Hepatocyte (in vitro differentiated cells): ENCODE measurements around the gene STMN1.

Source experiments
- CTCF ChIP-seq: fragments of 200-600 bp; sonication (generic); IDR thresholded peaks from 2 replicates; pipeline ENCODE4 v1.5.1; 2016; ENCODE audit warnings: antibody characterized with exemption, mild to moderate bottlenecking; ENCODE audit not compliant: poor library complexity
- EZH2 ChIP-seq: fragments of 200-600 bp; sonication (generic); IDR thresholded peaks from 2 replicates; pipeline ENCODE4 v1.6.1; 2016; ENCODE audit warnings: antibody characterized with exemption, mild to moderate bottlenecking, borderline replicate concordance
- EZH2phosphoT487 ChIP-seq: fragments of 200-600 bp; sonication (generic); IDR thresholded peaks from one replicate; pipeline ENCODE4 v1.6.1; 2018; ENCODE audit warnings: antibody characterized with exemption, mild to moderate bottlenecking, low read depth, moderate library complexity; ENCODE audit not compliant: unreplicated experiment, severe bottlenecking

DNA sequence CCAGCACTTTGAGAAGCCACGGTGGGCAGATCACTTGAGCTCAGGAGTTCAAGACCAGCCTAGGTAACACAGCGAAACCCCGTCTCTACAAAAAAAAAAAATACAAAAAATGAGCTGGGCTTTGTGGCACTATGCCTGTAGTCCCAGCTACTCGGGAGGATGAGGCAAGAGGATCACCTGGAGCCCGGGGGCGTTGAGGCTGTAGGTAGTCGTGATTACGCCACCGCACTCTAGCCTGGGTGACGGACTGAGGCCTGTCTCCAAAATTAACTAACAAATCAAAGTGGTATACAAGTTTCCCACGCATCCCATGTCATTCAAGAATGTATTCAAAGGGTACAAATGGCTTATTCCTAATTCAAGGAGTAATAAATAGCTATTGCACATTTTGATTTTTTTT lies 49.4 kb downstream of the STMN1 start:
- TF ChIP-seq EZH2 (no peak), CTCF (no peak), EZH2phosphoT487 (no peak)
